Lower leg skin (tissue), 4 donors: ENCODE data around the gene SLC38A6. TPM values are rescaled to one million over a fixed set of nuclear protein-coding genes. Genes with fewer than 3 reads are reported as not detected.
"Not testable (repeated sequence)": the region's sequence is repeated elsewhere in the genome, so short reads cannot be mapped to it uniquely, and the experiment has no call there.

Experiments used
- DNase-seq, 2 donors: peaks; one replicate each; pipeline ENCODE4 v3.0.0-alpha.2; 2019; ENCODE audit warnings: low spot score in 2 of 2
- H3K4me3 ChIP-seq: fragments of 200-600 bp; sonication (generic); 2 replicates; pipeline ENCODE4 v1.5.1; 2017; ENCODE audit warnings: mild to moderate bottlenecking, low read depth; ENCODE audit not compliant: poor library complexity, severe bottlenecking
- CTCF ChIP-seq, 3 donors: fragments of 450-650 bp; IDR thresholded peaks; one replicate each; pipeline ENCODE4 v1.5.1; 2016; ENCODE audit warnings: antibody characterized with exemption in 3 of 3, mild to moderate bottlenecking in 3 of 3, moderate library complexity in 2 of 3
- POLR2A ChIP-seq, 2 donors: fragments of 450-650 bp; IDR thresholded peaks; one replicate each; pipeline ENCODE4 v1.6.1; 2016 to 2017; ENCODE audit warnings: antibody characterized with exemption in 2 of 2, mild to moderate bottlenecking in 1 of 2, moderate library complexity in 1 of 2
- WGBS, 2 donors: methylation state at CpG; one replicate each; pipeline ENCODE4 v1.1.5; 2018; 5-methylcytosine and 5-hydroxymethylcytosine counted together
- intact Hi-C: fragments of 100-400 bp; cut with DNase I; formaldehyde crosslinking; loops from one replicate; pipeline ENCODE4 v1.15.0; 2023; ENCODE audit warnings: low total_unique reads
- total RNA-seq, 4 donors: library from RNA; depleted of rRNA; stranded (reverse); fragments of >200 nt; gene quantifications; one replicate each; pipeline ENCODE4 v1.1.0, GENCODE V29; 2016

Gene SLC38A6
- total RNA-seq, 4 donors from 2014 or later = 2.7 to 18.1 (median 9.1) TPM

- intact Hi-C loops = no loop called here
- no peak for TF ChIP-seq CTCF (IDR thresholded peaks at IDR 0.05)
- TF ChIP-seq POLR2A (IDR thresholded peaks at IDR 0.05) = no peak
- 92 to 93% methylated on average over 3 of the region's 3 CpGs for WGBS, 2 donors
- H3K4me3 ChIP-seq = no peak overlapping the region
- no peak for DNase-seq
Observed at GRCh38 chr14:61051621-61052020, 70.6 kb downstream of the SLC38A6 start.

DNA sequence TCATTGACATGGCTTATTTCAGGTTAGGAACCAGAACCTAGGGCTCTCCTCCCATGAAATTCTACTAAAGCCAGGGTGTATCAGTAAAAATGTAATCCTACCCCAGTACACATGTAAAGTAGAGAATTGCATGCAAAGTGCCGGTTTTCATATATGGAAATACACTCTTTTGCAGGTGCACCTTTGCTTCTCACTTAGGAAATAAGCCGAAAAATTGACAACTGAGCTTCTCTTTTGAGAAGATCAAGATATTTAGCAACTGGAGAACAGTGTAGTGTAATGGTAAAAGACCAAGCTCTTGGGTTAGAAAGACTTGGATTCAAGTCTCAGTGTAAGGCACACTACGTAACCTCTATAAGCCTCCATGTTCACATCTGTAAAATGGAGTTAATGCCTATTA, 82.4 kb downstream of the SLC38A6 start:
- no peak for DNase-seq
- TF ChIP-seq POLR2A (IDR thresholded peaks at IDR 0.05) = no peak
- no peak for TF ChIP-seq CTCF (IDR thresholded peaks at IDR 0.05)
- intact Hi-C loops = no loop called here
- no peak overlapping the region for H3K4me3 ChIP-seq
- 97 to 100% methylated on average over 3 of the region's 3 CpGs for WGBS, 2 donors

DNA sequence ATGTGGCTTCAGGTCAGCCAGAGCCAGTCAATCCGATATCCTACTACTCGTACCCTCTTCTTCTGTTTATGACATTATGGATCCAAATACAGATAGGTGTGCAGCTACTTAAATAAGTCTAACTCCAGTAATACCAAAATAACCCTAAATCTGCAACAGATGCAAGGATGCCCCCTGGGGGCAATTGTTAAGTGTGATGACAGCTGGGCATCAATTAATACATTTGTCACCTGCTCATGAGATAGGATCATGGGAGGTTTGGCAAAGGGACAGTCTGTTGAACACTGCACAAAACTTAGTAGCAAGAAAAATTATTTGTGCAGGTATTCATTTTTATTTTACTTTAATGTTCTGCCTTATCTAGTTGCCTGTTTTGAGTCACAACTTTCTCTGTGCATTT, 83.2 kb downstream of the SLC38A6 start:
- TF ChIP-seq CTCF (IDR thresholded peaks at IDR 0.05) = no peak
- no peak for TF ChIP-seq POLR2A (IDR thresholded peaks at IDR 0.05)
- no peak overlapping the region for H3K4me3 ChIP-seq
- no peak for DNase-seq
- 93 to 95% methylated on average over 2 of the region's 2 CpGs for WGBS, 2 donors
- intact Hi-C loops = no loop called here

DNA sequence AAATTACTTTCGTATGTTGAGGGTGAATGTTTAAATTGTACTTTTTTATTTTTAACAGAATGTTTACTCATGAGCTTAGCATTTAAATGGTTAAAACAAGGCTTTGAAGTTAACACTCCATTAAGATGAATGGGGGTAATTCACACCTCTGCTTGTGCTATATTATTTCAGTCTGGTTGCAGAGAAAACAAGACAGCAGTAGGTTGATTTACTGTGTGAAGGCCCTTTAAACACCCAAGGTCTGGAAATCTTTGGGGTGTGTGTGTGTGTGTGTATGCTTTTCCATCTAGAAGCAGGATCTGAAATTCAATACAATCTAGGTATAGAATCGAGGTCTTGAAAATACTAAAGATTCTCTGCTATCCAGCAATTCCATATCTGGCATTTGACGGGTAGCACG, 83.8 kb downstream of the SLC38A6 start:
- H3K4me3 ChIP-seq = no peak overlapping the region
- WGBS, 2 donors = 96 to 97% methylated on average over 4 of the region's 4 CpGs
- intact Hi-C loops = no loop called here
- no peak for DNase-seq
- TF ChIP-seq POLR2A (IDR thresholded peaks at IDR 0.05) (no peak), CTCF (IDR thresholded peaks at IDR 0.05) (no peak)

DNA sequence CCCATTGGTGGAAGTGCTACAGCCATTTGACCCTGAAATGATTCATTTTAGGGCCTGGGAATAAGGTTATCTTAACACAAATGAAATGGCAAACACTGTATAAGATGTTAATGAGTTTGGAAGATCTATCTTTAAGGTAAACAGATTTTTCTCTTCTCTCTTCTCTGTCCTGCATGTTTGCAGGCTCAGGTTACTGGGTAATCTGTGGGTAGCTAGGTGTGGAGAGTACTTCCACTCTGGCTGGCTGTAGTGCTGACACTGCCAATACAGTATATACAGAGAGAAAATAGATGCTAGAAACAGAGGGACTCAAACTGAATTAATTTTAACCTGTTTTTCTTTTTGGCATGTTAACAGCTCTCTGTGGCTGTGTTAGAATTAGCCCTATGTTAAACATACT, 84.6 kb downstream of the SLC38A6 start:
- H3K4me3 ChIP-seq = no peak overlapping the region
- TF ChIP-seq CTCF (IDR thresholded peaks at IDR 0.05) = no peak
- no peak for TF ChIP-seq POLR2A (IDR thresholded peaks at IDR 0.05)
- intact Hi-C loops = no loop called here
- no peak for DNase-seq

DNA sequence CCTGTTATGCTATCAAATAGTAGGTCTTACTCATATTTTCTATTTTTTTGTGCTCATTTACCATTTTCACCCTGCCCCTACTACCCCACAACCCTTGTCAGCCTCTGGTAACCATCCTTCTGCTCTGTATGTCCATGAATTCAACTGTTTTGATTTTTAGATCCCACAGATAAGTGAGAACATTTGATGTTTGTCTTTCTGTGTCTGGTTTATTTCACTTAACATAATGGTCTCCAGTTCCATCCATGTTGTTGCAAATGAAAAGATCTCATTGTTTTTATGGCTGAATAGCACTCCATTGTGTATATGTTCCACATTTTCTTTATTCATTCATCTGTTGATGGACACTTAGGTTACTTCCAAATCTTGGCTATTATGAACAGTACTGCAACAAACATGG, 91.4 kb downstream of the SLC38A6 start:
- intact Hi-C loops, DNase-seq, H3K4me3 ChIP-seq: not testable (repeated sequence)
